ENCODE data around the gene ACRBP. TPM values are rescaled to one million over a fixed set of nuclear protein-coding genes. Genes with fewer than 3 reads are reported as not detected.

Gene ACRBP
- total and polyA plus RNA-seq, 2 donors (not counting 1 experiment from before 2014, with no cell fraction given): 10.7 to 12.3 TPM

- TF ChIP-seq EZH2 (IDR thresholded peaks at IDR 0.05; ENCODE audit: borderline replicate concordance, insufficient read depth, low read depth, low read length, poor library complexity, severe bottlenecking): no peak
- TF ChIP-seq CTCF (IDR thresholded peaks at IDR 0.05): no peak
- no peaks in the 10 kb centered on the region for H3K27me3 ChIP-seq (replicated peaks in 1 of 4; ENCODE audit: control extremely low read depth in 1 of 4, control insufficient read depth in 3 of 4, insufficient read depth in 4 of 4, low read length in 3 of 4)
- no peaks in the 10 kb centered on the region for H3K27me3 Mint-ChIP-seq
- peaks cover 27% of the 10 kb centered on the region for H3K4me1 Mint-ChIP-seq
- ATAC-seq (ENCODE audit: low read depth) (peak; percentile 98), DNase-seq (peak; percentile 99)
- no peaks in the 10 kb centered on the region for H3K9me3 Mint-ChIP-seq (ENCODE audit: insufficient read depth)
- H3K4me2 ChIP-seq (replicated peaks; ENCODE audit: low read depth, low read length, poor library complexity, severe bottlenecking): peak within 1 kb of the TSS; percentile 84
- H3K4me1 ChIP-seq (ENCODE audit: control insufficient read depth in 2 of 2, insufficient read depth in 2 of 2, low read length in 2 of 2): peaks cover 15 to 19% of the 10 kb centered on the region in 2 donors
- H4K20me1 ChIP-seq (ENCODE audit: control insufficient read depth, insufficient read depth, low read length, poor library complexity, severe bottlenecking): peaks cover 10% of the 10 kb centered on the region
- H3K36me3 ChIP-seq (replicated peaks in 1 of 2; ENCODE audit: control extremely low read depth in 1 of 2, control insufficient read depth in 1 of 2, extremely low read depth in 1 of 2, insufficient read depth in 2 of 2, low read length in 1 of 2): peaks cover 0 to 24% of the 10 kb centered on the region in 2 experiments
- ChIA-PET CTCF (interaction anchor here (0.7 to 2.9 kb wide), 5 partner anchors 21 to 275 kb away, joined by 3 to 10 read pairs (median 5); partner anchors contain the start of gene ZNF384), POLR2A (interaction anchor here (0.6 to 1.4 kb wide), 5 partner anchors 26 to 288 kb away, joined by 3 to 13 read pairs (median 5); partner anchors contain the start of genes CDCA3, LPAR5 and ZNF384)
- peak within 1 kb of the TSS; percentile 64 to 91 for H3K27ac ChIP-seq (ENCODE audit: low read length in 2 of 2)
- peak within 1 kb of the TSS; percentile 96 for H2AFZ ChIP-seq (ENCODE audit: insufficient read depth, low read depth, low read length, poor library complexity, severe bottlenecking)
- intact Hi-C loops (cut with micrococcal nuclease): loop anchor here (1.0 kb wide), 8 partner anchors 26 to 109 kb away; partner anchors contain the start of genes CHD4, COPS7A, LPAR5 and MLF2
- peak within 1 kb of the TSS; percentile 92 for H3K27ac Mint-ChIP-seq
- peak within 1 kb of the TSS; percentile 62 to 94 (median 90) for H3K4me3 ChIP-seq (ENCODE audit: control extremely low read depth in 1 of 5, extremely low read depth in 1 of 5, insufficient read depth in 1 of 5, low read depth in 2 of 5, low read length in 4 of 5)
- no peaks in the 10 kb centered on the region for H3K9me3 ChIP-seq (ENCODE audit: control extremely low read depth in 1 of 3, control insufficient read depth in 2 of 3, insufficient read depth in 1 of 3, low read length in 2 of 3)
- peak within 1 kb of the TSS; percentile 81 for H3K9ac ChIP-seq (ENCODE audit: low read length)
- under 1% methylated on average over 32 of the region's 37 CpGs for WGBS (ENCODE audit: insufficient coverage)
- H3K4me3 Mint-ChIP-seq: peak within 1 kb of the TSS; percentile 93
- H3K79me2 ChIP-seq (ENCODE audit: control insufficient read depth, insufficient read depth, low read length): peaks cover 47% of the 10 kb centered on the region
Measured at GRCh38 chr12:6662906-6663742, 15.9 kb upstream of the ACRBP start, which contains the start of gene ING4. TSS of gene ING4 (minus strand) at chr12:6663119. CDS start at chr12:6663101, 18 bp downstream.

Data from B cell (primary cell).